IMR-90 (cell line): ENCODE results near the gene UBL3. TPM values are rescaled to one million over a fixed set of nuclear protein-coding genes. Genes with fewer than 3 reads are reported as not detected.

Experiments
- ATAC-seq: fragments of 200-7000 bp; cut with Tn5 transposase; 2 replicates; pipeline ENCODE4 v1.9.1; 2020; ENCODE audit warnings: low read depth, mild to moderate bottlenecking, moderate library complexity
- BruUV-seq: library from RNA; stranded (reverse); fragments of 400-500 nt; replicated peaks from 2 replicates; lab custom pipeline; 2021; lab: Mats Ljungman, UMichigan
- CTCF ChIA-PET: fragments of 300-600 bp; formaldehyde crosslinking; extraction: SDS; loops from one replicate; lab custom pipeline; 2021; ENCODE audit warnings: antibody characterized with exemption; lab: Yijun Ruan, JAX
- POLR2A ChIA-PET: fragments of 300-600 bp; sonication (Branson Sonifier 250); formaldehyde crosslinking; loops from one replicate; lab custom pipeline; 2022; ENCODE audit warnings: antibody characterized with exemption; ENCODE audit not compliant: unreplicated experiment; lab: Charles Lee
- DNase-seq: peaks from one replicate; pipeline ENCODE4 v3.0.0; 2013
- H2AFZ ChIP-seq: replicated peaks from 2 replicates; pipeline ENCODE3; 2013; ENCODE audit warnings: low read length, mild to moderate bottlenecking; ENCODE audit not compliant: poor library complexity
- H2AK5ac ChIP-seq: 2 replicates; pipeline ENCODE4 v1.6.1; 2013; ENCODE audit warnings: low read depth, low read length, inconsistent platforms
- H2AK9ac ChIP-seq: replicated peaks from 2 replicates; pipeline ENCODE3; 2013; ENCODE audit warnings: mild to moderate bottlenecking, low read depth, low read length, moderate library complexity; ENCODE audit not compliant: poor library complexity
- H2BK120ac ChIP-seq: 2 replicates; pipeline ENCODE4 v1.6.1; 2013; ENCODE audit warnings: low read depth, low read length, inconsistent platforms
- H2BK15ac ChIP-seq: 3 replicates; pipeline ENCODE4 v1.6.1; 2013; ENCODE audit warnings: low read depth, low read length, inconsistent platforms
- H2BK20ac ChIP-seq: 2 replicates; pipeline ENCODE4 v1.6.1; 2013; ENCODE audit warnings: low read depth, mild to moderate bottlenecking, inconsistent platforms, low read length, moderate library complexity
- H2BK5ac ChIP-seq: 2 replicates; pipeline ENCODE4 v1.6.1; 2013; ENCODE audit warnings: mild to moderate bottlenecking, low read depth, low read length, inconsistent platforms; ENCODE audit not compliant: poor library complexity, severe bottlenecking
- H3K14ac ChIP-seq: replicated peaks from 2 replicates; pipeline ENCODE4 v1.6.1; 2013; ENCODE audit warnings: low read depth, low read length, inconsistent platforms
- H3K18ac ChIP-seq: 2 replicates; pipeline ENCODE4 v1.6.1; 2013; ENCODE audit warnings: low read depth, low read length, control low read depth
- H3K23ac ChIP-seq: 2 replicates; pipeline ENCODE4 v1.6.1; 2013; ENCODE audit warnings: low read depth, low read length, inconsistent platforms
- H3K27ac ChIP-seq: 2 replicates; pipeline ENCODE4 v1.5.1; 2013; ENCODE audit warnings: mild to moderate bottlenecking, control low read depth, low read length; ENCODE audit not compliant: insufficient read depth
- H3K27me3 ChIP-seq: 2 replicates; pipeline ENCODE4 v1.6.1; 2013; ENCODE audit warnings: low read length; ENCODE audit not compliant: control insufficient read depth, insufficient read depth
- H3K36me3 ChIP-seq: 2 replicates; pipeline ENCODE4 v1.6.1; 2013; ENCODE audit warnings: low read length, mixed read lengths; ENCODE audit not compliant: control insufficient read depth, insufficient read depth
- H3K4ac ChIP-seq: 2 replicates; pipeline ENCODE4 v1.6.1; 2013; ENCODE audit warnings: low read depth, low read length, inconsistent platforms
- H3K4me1 ChIP-seq: 2 replicates; pipeline ENCODE4 v1.6.1; 2013; ENCODE audit warnings: low read length, mixed read lengths; ENCODE audit not compliant: control insufficient read depth, insufficient read depth
- H3K4me2 ChIP-seq: 2 replicates; pipeline ENCODE4 v1.6.1; 2013; ENCODE audit warnings: low read depth, mild to moderate bottlenecking, control low read depth, low read length, moderate library complexity
- H3K4me3 ChIP-seq: 2 replicates; pipeline ENCODE4 v1.5.1; 2013; ENCODE audit warnings: low read depth, mild to moderate bottlenecking, control low read depth, low read length, moderate library complexity; ENCODE audit not compliant: insufficient read depth
- H3K56ac ChIP-seq: 2 replicates; pipeline ENCODE4 v1.6.1; 2013; ENCODE audit warnings: low read length, inconsistent platforms; ENCODE audit not compliant: insufficient read depth; ENCODE audit errors: extremely low read depth
- H3K79me1 ChIP-seq, 2 experiments: 2 replicates each; pipeline ENCODE4 v1.6.1; 2013; ENCODE audit warnings: low read length in 2 of 2, inconsistent platforms in 1 of 2, low read depth in 1 of 2
- H3K9ac ChIP-seq: 2 replicates; pipeline ENCODE4 v1.6.1; 2013; ENCODE audit warnings: low read depth, low read length, control low read depth
- H3K9me1 ChIP-seq: 2 replicates; pipeline ENCODE4 v1.6.1; 2013; ENCODE audit warnings: low read length, inconsistent platforms; ENCODE audit not compliant: insufficient read depth
- H3K9me3 ChIP-seq: 2 replicates; pipeline ENCODE4 v1.6.1; 2013; ENCODE audit warnings: low read length; ENCODE audit not compliant: control insufficient read depth, insufficient read depth
- H4K20me1 ChIP-seq: 2 replicates; pipeline ENCODE4 v1.6.1; 2013; ENCODE audit warnings: low read length, inconsistent platforms; ENCODE audit not compliant: insufficient read depth
- H4K5ac ChIP-seq: 2 replicates; pipeline ENCODE4 v1.6.1; 2013; ENCODE audit warnings: mild to moderate bottlenecking, low read depth, low read length, control low read depth
- H4K8ac ChIP-seq, 2 experiments: 2 replicates each; pipeline ENCODE4 v1.6.1; 2013; ENCODE audit warnings: low read depth in 2 of 2, low read length in 2 of 2, control low read depth in 1 of 2, inconsistent platforms in 1 of 2
- H4K91ac ChIP-seq: 2 replicates; pipeline ENCODE4 v1.6.1; 2013; ENCODE audit warnings: low read depth, low read length, inconsistent platforms; ENCODE audit not compliant: insufficient read depth
- BHLHE40 ChIP-seq: fragments of 150-350 bp; IDR thresholded peaks from 2 replicates; pipeline ENCODE4 v1.6.1; 2016; ENCODE audit warnings: mild to moderate bottlenecking, low read depth, low read length
- CEBPB ChIP-seq: IDR thresholded peaks from 2 replicates; pipeline ENCODE4 v1.6.1; 2012; ENCODE audit warnings: low read depth, low read length, improper control_type of control experiment
- CHD1 ChIP-seq: IDR thresholded peaks from 2 replicates; pipeline ENCODE4 v1.6.1; 2012; ENCODE audit warnings: low read depth, low read length, improper control_type of control experiment
- FOS ChIP-seq: fragments of 150-350 bp; IDR thresholded peaks from 2 replicates; pipeline ENCODE4 v1.6.1; 2016; ENCODE audit warnings: low read depth, low read length
- MAFK ChIP-seq: IDR thresholded peaks from 2 replicates; pipeline ENCODE4 v1.6.1; 2012; ENCODE audit warnings: low read depth, low read length, improper control_type of control experiment
- NFE2L2 ChIP-seq: fragments of 150-350 bp; IDR thresholded peaks from 2 replicates; pipeline ENCODE4 v1.6.1; 2016; ENCODE audit warnings: low read depth, mild to moderate bottlenecking, low read length
- POLR2A ChIP-seq: IDR thresholded peaks from 2 replicates; pipeline ENCODE4 v1.6.1; 2012; ENCODE audit warnings: mild to moderate bottlenecking, low read depth, low read length
- RAD21 ChIP-seq: IDR thresholded peaks from 2 replicates; pipeline ENCODE4 v1.6.1; 2012; ENCODE audit warnings: low read length, improper control_type of control experiment
- RCOR1 ChIP-seq: IDR thresholded peaks from 2 replicates; pipeline ENCODE4 v1.6.1; 2012; ENCODE audit warnings: mild to moderate bottlenecking, low read length, improper control_type of control experiment; ENCODE audit not compliant: insufficient replicate concordance
- RFX5 ChIP-seq: IDR thresholded peaks from 2 replicates; pipeline ENCODE4 v1.8.0; 2012; ENCODE audit warnings: low read depth, mild to moderate bottlenecking, low read length, moderate library complexity
- WGBS, 2 experiments: methylation state at CpG; one replicate each; pipeline versions ENCODE4 v1.1.5 to v1.1.7; 2013; ENCODE audit warnings: missing lambda C conversion rate in 2 of 2; ENCODE audit not compliant: insufficient read length in 1 of 2; ENCODE audit errors: extremely low coverage in 2 of 2; 5-methylcytosine and 5-hydroxymethylcytosine counted together
- dilution Hi-C: fragments of 300-500 bp; cut with HindIII; formaldehyde crosslinking; loops from one replicate; pipeline ENCODE4 v1.14.3; 2018; ENCODE audit warnings: low sequenced_read_pairs; ENCODE audit not compliant: unreplicated experiment
- in situ Hi-C: fragments of 300-500 bp; cut with MboI; formaldehyde crosslinking; loops from 3 replicates; pipeline ENCODE4 v1.14.3; 2019; ENCODE audit warnings: low sequenced_read_pairs, inconsistent platforms, mixed read lengths
- intact Hi-C: fragments of 100-400 bp; cut with micrococcal nuclease; formaldehyde crosslinking; loops from 2 replicates; pipeline ENCODE4 v1.10.0; 2022
- polyA plus RNA-seq, 3 experiments: library from polyadenylated mRNA; depleted of rRNA; stranded (reverse); fragments of >200 nt; gene quantifications; 2 replicates each; pipeline ENCODE4 v1.2.3, GENCODE V29; 2012; ENCODE audit warnings: low replicate concordance in 1 of 3
- total RNA-seq: library from RNA; depleted of rRNA; stranded (reverse); fragments of >200 nt; gene quantifications from 2 replicates; pipeline ENCODE4 v1.2.3, GENCODE V29; 2012
- TF ChIP-seq, protein P1 (sequence below): fragments of 150-350 bp; IDR thresholded peaks from 2 replicates; pipeline ENCODE4 v1.6.1; 2016; ENCODE audit warnings: low read depth, mild to moderate bottlenecking, low read length, moderate library complexity, borderline replicate concordance

UBL3 gene
- total and polyA plus RNA-seq, 2 of the 4 experiments (the other 2 are of a cell fraction): 16.0 to 19.9 TPM

DNA sequence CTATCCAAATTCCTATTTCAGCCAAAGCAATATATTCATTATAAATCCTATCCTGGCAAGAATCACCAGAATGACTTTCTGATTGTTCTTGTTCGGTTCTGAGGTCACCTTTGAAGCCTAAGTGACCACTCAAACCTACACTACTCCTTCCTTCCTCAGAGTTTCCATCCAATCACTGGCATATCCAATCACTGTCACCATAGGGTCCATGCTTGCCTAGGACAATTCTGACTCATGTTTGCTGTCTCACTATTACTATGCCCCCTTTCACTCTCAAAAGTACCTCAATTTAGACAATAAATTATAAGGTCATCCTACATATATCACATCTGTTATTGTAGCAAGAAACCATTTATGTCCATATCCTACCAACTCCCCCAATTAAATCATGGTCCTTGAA is 58.9 kb downstream of the UBL3 start:
- CTCF ChIA-PET: no interaction called here
- no peaks in the 10 kb centered on the region for H3K27me3 ChIP-seq
- WGBS, 2 experiments: 100% methylated on average over 1 of the region's 1 CpG; no CpG with 5 or more reads in 1 of the 2 experiments

More for the DNA sequence above, 58.9 kb downstream of the UBL3 start:
- Histone ChIP-seq H3K27ac (no peak overlapping the region), H2BK15ac (no peak overlapping the region), H4K8ac (no peak overlapping the region), H3K4ac (no peak overlapping the region), H3K4me1 (peaks cover 2% of the 10 kb centered on the region; the same call in 1 of the 2 replicates), H3K36me3 (no peaks in the 10 kb centered on the region), H2AFZ (no peak overlapping the region), H3K9me1 (peaks cover 2% of the 10 kb centered on the region; the same call in 1 of the 2 replicates), H3K4me2 (no peak overlapping the region; the same call in 1 of the 2 replicates), H4K5ac (no peak overlapping the region), H3K18ac (no peak overlapping the region), H2BK20ac (no peak overlapping the region), H3K9ac (no peak overlapping the region), H3K14ac (peak overlapping the region; percentile 55; the same call in 1 of the 2 replicates), H4K20me1 (peaks cover 24% of the 10 kb centered on the region; the same call in 1 of the 2 replicates), H2BK120ac (no peak overlapping the region), H3K4me3 (no peak overlapping the region), H3K23ac (0 out of 2 replicates have a peak overlapping the region, but pooled peaks have one; percentile 33), H3K56ac (no peak overlapping the region), H2AK5ac (no peak overlapping the region), H2AK9ac (no peak overlapping the region), H2BK5ac (no peak overlapping the region), H3K9me3 (no peaks in the 10 kb centered on the region), H4K91ac (no peak overlapping the region), H3K79me1 (peaks cover 15 to 41% of the 10 kb centered on the region in 2 experiments; a peak in 3 of 4 replicates)
- dilution Hi-C loops (no loop called here), intact Hi-C loops (loop anchor here (5.0 kb wide), 1 partner anchor 46 kb away; no protein-coding TSS in a partner anchor), in situ Hi-C loops (no loop called here)
- BruUV-seq: no TSS peak
- DNase-seq: no peak
- TF ChIP-seq, protein P1, sequence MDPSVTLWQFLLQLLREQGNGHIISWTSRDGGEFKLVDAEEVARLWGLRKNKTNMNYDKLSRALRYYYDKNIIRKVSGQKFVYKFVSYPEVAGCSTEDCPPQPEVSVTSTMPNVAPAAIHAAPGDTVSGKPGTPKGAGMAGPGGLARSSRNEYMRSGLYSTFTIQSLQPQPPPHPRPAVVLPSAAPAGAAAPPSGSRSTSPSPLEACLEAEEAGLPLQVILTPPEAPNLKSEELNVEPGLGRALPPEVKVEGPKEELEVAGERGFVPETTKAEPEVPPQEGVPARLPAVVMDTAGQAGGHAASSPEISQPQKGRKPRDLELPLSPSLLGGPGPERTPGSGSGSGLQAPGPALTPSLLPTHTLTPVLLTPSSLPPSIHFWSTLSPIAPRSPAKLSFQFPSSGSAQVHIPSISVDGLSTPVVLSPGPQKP: no peak
- TF ChIP-seq CEBPB (no peak), BHLHE40 (no peak), NFE2L2 (no peak), RAD21 (no peak), RFX5 (no peak), MAFK (no peak), CHD1 (no peak), POLR2A (no peak), RCOR1 (no peak), FOS (no peak)
- no peak for ATAC-seq
- POLR2A ChIA-PET: interaction anchor here (0.7 kb wide), 1 partner anchor 56 kb away, joined by 3 read pairs; no protein-coding TSS in a partner anchor
